ENCODE results near the gene TM4SF20.

The TM4SF20 gene

DNA sequence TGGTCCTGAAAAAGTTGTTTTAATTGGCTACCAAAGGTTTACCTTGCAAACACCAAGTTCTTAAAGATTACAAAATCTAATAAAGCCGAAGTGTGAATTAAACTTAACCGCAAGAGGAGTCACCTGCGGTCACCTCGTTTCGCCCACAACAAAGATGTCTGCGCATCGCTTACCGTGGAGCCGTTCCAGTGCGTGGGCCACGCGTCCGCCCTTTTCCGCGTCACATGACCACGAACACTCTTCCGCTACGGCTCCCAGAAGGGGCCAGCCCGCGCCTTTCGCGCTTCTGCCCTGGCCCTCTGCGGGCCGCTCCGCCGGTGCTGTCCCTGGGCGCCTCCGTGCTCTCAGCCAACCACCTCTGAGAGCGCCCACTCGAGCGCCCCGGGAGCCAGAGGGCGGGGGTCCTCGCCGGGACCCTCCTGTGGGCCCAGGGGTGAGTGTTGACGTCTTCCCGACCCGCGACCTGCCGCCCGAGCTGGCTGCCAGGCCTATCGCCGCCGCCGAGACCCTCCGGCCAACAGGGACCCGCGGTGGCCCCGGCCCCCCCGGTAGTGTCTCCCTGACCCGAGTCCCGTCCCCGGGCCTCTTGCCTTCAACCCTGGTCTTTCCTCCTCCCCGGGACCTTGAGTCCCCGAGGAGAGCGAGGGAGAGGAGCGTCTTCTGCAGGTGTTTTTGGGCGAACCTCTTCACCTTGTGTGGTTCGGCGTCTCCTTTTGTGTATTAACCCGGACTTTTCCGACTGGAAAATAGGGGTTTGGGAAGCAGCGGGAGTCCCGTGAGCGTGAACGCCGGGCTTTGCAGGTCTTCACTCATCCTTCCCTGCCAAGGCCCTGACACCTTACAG is 53.9 kb downstream of the TM4SF20 start, which contains the start of gene MFF:
TSS of gene MFF (plus strand) at position 257 of the 844 bp plus-strand sequence. CDS start 5,415 bp downstream, outside the sequence.
- TF ChIP-seq, protein P1, sequence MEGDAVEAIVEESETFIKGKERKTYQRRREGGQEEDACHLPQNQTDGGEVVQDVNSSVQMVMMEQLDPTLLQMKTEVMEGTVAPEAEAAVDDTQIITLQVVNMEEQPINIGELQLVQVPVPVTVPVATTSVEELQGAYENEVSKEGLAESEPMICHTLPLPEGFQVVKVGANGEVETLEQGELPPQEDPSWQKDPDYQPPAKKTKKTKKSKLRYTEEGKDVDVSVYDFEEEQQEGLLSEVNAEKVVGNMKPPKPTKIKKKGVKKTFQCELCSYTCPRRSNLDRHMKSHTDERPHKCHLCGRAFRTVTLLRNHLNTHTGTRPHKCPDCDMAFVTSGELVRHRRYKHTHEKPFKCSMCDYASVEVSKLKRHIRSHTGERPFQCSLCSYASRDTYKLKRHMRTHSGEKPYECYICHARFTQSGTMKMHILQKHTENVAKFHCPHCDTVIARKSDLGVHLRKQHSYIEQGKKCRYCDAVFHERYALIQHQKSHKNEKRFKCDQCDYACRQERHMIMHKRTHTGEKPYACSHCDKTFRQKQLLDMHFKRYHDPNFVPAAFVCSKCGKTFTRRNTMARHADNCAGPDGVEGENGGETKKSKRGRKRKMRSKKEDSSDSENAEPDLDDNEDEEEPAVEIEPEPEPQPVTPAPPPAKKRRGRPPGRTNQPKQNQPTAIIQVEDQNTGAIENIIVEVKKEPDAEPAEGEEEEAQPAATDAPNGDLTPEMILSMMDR (conservative IDR thresholded peaks at IDR 0.05; ENCODE audit: low read depth, low read length): peak; percentile 40

DNA sequence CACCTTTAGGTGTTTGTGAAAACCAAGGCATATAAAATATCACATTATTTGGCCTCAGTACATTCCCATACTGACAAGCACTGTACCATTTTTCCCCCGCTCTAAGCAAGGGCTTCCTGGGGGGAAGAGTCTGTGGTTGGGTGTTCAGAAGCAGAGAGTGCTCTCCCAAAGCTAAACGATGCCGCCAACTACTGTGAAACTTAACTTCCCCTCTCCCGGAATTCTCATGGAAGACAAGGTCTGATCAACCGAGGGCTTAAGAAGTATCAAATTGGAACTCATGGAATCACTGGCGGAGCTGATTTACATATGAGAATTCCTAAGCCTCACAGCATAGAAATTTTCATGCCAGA is 54.5 kb downstream of the TM4SF20 start:
- TF ChIP-seq, protein P1 (conservative IDR thresholded peaks at IDR 0.05; ENCODE audit: low read depth, low read length): no peak
- no peak for DNase-seq (ENCODE audit: low read depth)

More for the DNA sequence above, 53.9 kb downstream of the TM4SF20 start, which contains the start of gene MFF:
- DNase-seq (ENCODE audit: low read depth): peak; percentile 82
- peak within 1 kb of the TSS; percentile 81 for H3K4me3 ChIP-seq (ENCODE audit: low read length)

DNA sequence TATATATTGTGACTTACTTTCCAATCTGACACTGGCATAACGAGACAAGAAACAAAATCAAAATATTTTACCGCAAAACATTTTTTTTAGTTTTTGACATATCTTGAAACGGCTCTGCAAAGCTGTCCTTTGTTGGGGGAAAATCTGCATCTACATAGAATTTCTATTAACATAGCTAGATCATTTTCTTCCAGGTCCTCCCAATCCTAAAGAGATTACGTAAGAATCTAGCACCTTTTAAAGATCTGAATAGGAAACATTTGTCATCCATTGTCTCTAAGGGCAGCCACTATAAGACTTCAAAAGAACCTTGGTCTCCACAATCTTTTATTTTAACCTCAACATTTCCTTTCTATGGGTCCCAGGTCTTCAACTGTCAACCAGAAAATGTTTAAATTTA is 55.3 kb downstream of the TM4SF20 start:
- DNase-seq (ENCODE audit: low read depth): no peak
- no peak overlapping the region for H3K4me3 ChIP-seq (ENCODE audit: low read length)
- TF ChIP-seq, protein P1 (conservative IDR thresholded peaks at IDR 0.05; ENCODE audit: low read depth, low read length): no peak

More for the DNA sequence above, 54.5 kb downstream of the TM4SF20 start:
- peak overlapping the region; percentile 81 for H3K4me3 ChIP-seq (ENCODE audit: low read length)

DNA sequence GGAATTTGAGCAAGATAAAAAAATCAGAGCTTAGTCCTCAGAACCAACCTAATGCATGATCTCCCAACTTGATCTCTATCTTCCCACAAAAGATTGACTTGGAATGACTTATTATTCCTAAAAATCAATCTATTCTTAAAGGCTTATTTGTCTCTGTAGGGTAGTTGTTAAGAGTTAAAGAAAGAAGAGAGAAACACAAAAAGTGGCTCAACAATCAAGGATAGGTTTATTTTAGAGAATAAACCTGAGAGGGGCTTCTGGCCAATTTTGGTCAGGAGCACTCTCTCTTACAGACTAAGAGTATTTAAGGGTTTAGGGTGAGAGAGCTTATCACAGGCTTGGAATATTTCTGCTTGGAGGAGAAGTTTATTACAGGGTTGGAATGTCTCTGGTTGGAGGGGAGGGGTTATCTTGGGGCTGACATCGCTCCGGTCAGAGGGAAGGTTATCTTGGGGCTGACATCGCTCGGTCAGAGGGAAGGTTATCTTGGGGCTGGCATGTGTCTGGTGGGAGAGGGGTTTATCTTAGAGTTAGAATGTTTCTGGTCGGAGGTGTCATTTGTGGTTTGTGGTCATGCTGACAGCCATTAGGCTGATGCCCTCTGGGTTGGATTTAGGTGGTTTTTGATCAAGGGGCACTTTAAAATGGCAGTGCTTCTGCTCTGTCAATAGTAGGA is 56.4 kb downstream of the TM4SF20 start:
- no peak overlapping the region for H3K4me3 ChIP-seq (ENCODE audit: low read length)
- TF ChIP-seq, protein P1 (conservative IDR thresholded peaks at IDR 0.05; ENCODE audit: low read depth, low read length): no peak
- DNase-seq (ENCODE audit: low read depth): no peak

DNA sequence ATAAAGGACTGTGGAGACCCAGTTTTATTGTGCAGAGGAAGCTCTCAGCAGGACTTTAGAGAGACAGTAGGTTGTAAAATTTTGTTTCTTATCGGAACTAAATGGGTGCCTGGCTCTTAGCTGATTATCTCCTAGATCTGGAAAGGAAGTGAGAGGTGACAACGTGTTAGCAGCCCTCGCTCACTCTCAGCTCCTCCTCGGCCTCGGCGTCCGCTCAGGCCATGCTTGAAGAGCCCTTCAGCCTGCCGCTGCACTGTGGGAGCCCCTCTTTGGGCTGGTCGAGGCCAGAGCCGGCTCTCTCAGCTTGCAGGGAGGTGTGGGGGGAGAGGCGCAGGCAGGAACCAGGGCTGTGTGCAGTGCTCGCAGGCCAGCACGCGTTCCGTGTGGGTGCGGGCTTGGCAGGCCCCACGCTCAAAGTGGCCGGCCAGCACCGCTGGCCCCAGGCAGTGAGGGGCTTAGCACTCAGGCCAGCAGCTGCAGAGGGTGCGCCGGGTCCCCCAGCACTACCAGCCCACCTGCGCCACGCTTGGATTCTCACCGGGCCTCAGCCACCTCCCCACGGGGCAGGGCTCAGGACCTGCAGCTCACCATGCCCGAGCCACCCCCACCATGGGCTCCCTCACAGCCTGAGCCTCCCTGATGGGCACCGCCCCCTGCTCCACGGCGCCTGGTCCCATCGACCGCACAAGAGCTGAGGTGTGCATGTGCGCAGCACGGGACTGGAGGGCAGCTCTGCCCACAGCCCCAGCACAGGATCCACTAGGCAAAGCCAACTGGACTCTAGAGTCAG is 58.6 kb downstream of the TM4SF20 start:
- TF ChIP-seq, protein P1 (conservative IDR thresholded peaks at IDR 0.05; ENCODE audit: low read depth, low read length): no peak
- DNase-seq (ENCODE audit: low read depth): no peak
- no peak overlapping the region for H3K4me3 ChIP-seq (ENCODE audit: low read length)

DNA sequence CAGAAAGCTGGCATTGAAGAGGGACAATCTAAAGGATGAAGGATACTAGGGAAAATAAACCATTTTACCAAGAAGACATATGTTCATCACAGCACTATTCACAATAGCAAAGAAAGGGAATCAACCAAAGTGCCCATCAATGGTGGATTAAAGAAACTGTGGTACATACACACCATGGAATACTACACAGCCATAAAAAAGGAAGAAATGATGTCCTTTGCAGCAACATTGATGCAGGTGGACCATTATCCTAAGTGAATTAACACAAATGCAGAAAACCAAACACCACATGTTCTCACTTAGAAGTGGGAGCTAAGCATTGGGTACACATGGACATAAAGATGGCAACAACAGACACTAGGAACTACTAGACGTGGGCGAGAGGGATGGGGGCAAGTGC is 61.3 kb downstream of the TM4SF20 start:
- TF ChIP-seq, protein P1 (conservative IDR thresholded peaks at IDR 0.05; ENCODE audit: low read depth, low read length): no peak
- no peak overlapping the region for H3K4me3 ChIP-seq (ENCODE audit: low read length)
- DNase-seq (ENCODE audit: low read depth): no peak

Measured in retinal pigment epithelial cell (primary cell).